HG03039 (cell line): ENCODE measurements around the gene TGFBR1.
"Not testable (repeated sequence)": the region's sequence is repeated elsewhere in the genome, so short reads cannot be mapped to it uniquely, and the experiment has no call there.

Experiments used
- ATAC-seq: cut with Tn5 transposase; IDR thresholded peaks from one replicate; pipeline ENCODE4 v1.9.1; 2021; ENCODE audit warnings: mild to moderate bottlenecking, moderate library complexity; ENCODE audit not compliant: unreplicated experiment

TGFBR1 gene

GRCh38 chr9:99184475-99185347, 79.8 kb downstream of the TGFBR1 start:
- peak; percentile 32 for ATAC-seq

- no peak for ATAC-seq
Measured at GRCh38 chr9:99185348-99185632, 80.4 kb downstream of the TGFBR1 start.

GRCh38 chr9:99185934-99186333, 81.0 kb downstream of the TGFBR1 start:
- ATAC-seq: no peak

- no peak for ATAC-seq
Measured at GRCh38 chr9:99187311-99187710, 82.4 kb downstream of the TGFBR1 start.

GRCh38 chr9:99189186-99189585, 84.3 kb downstream of the TGFBR1 start:
- ATAC-seq: no peak

- no peak for ATAC-seq
Measured at GRCh38 chr9:99189887-99190596, 85.1 kb downstream of the TGFBR1 start.

GRCh38 chr9:99190597-99191283, 85.8 kb downstream of the TGFBR1 start:
- no peak for ATAC-seq

- ATAC-seq: no peak
Measured at GRCh38 chr9:99192786-99193465, 88.0 kb downstream of the TGFBR1 start.

GRCh38 chr9:99193466-99193821, 88.5 kb downstream of the TGFBR1 start:
- ATAC-seq: no peak

GRCh38 chr9:99196484-99196883, 91.6 kb downstream of the TGFBR1 start:
- ATAC-seq: not testable (repeated sequence)

GRCh38 chr9:99197124-99197630, 92.3 kb downstream of the TGFBR1 start:
- no peak for ATAC-seq

GRCh38 chr9:99197987-99198386, 93.1 kb downstream of the TGFBR1 start:
- ATAC-seq: no peak

- no peak for ATAC-seq
Measured at GRCh38 chr9:99199938-99200539, 95.1 kb downstream of the TGFBR1 start.

GRCh38 chr9:99201603-99202002, 96.7 kb downstream of the TGFBR1 start:
- no peak for ATAC-seq
